Measurements from ENCODE around the gene FOXL2NB. TPM values are rescaled to one million over a fixed set of nuclear protein-coding genes. Genes with fewer than 3 reads are reported as not detected.

The FOXL2NB gene
- total RNA-seq, 1 experiment from 2014 or later, result 2.2 TPM

DNA sequence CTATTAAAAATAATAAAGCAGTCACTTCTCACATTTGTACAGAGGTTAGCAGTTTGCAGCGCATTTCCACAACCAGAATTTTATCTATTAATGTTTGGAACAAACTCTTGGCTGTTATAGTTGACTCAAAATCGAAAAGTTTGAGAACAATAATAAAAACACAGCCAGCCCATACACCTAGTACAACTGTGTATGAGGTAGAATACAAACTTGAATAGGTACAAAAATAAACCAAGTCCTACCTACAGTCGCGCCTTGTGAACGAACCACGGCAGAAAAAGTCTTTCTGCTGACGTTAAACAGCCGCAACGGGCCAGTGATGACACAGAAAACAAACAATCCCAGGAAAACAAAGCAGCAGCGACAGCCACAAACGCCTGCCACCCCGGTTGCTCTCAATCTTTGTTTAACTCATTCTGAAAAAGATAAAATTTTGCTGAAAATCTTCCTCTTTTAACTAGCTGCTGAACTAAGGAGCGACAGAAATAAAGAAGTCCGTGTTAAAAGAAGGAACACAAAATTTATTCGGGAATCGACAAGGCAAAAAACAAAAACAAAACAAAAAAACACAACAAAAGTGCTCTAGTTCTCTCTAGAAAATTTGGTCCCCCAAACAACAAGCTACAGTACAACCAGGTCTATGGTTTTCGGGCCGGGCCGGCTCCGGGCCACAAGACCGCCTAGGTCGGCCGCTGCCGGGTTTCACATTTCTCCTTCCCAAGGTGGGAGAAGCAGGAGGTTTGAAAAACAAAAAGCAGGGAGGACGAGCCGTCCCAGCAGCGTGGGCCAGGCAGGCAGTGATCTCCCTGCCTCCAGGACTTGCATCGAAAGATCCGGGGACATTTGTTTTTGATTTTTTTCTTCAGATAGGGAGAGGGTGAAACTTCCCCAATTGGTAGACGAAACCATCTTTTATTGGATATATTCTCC, 3.0 kb upstream of the FOXL2NB start:
- peaks cover 1% of the 10 kb centered on the region; the same call in 1 of the 2 replicates for H3K27me3 ChIP-seq (replicated peaks; ENCODE audit: control insufficient read depth, insufficient read depth, low read length)
- intact Hi-C loops (cut with micrococcal nuclease; ENCODE audit: unreplicated experiment), result no loop called here
- H3K36me3 ChIP-seq (ENCODE audit: control insufficient read depth, insufficient read depth, low read length), result no peaks in the 10 kb centered on the region
- Mint-ChIP-seq H3K9me3 (ENCODE audit: unreplicated experiment) (no peaks in the 10 kb centered on the region), H3K27me3 (ENCODE audit: insufficient read depth, unreplicated experiment) (peaks cover 17% of the 10 kb centered on the region), H3K36me3 (ENCODE audit: insufficient read depth, unreplicated experiment) (peaks cover 6% of the 10 kb centered on the region), H3K4me1 (ENCODE audit: low read depth, unreplicated experiment) (peaks cover 8% of the 10 kb centered on the region), H3K27ac (ENCODE audit: unreplicated experiment) (no peak overlapping the region), H3K4me3 (ENCODE audit: unreplicated experiment) (no peak overlapping the region)
- ChIA-PET POLR2A (no interaction called here), CTCF (interaction anchor here (0.6 to 2.4 kb wide), 2 partner anchors 8 to 29 kb away, joined by 6 to 16 read pairs; no protein-coding TSS in a partner anchor)
- DNase-seq, result no peak
- TF ChIP-seq, protein P1, sequence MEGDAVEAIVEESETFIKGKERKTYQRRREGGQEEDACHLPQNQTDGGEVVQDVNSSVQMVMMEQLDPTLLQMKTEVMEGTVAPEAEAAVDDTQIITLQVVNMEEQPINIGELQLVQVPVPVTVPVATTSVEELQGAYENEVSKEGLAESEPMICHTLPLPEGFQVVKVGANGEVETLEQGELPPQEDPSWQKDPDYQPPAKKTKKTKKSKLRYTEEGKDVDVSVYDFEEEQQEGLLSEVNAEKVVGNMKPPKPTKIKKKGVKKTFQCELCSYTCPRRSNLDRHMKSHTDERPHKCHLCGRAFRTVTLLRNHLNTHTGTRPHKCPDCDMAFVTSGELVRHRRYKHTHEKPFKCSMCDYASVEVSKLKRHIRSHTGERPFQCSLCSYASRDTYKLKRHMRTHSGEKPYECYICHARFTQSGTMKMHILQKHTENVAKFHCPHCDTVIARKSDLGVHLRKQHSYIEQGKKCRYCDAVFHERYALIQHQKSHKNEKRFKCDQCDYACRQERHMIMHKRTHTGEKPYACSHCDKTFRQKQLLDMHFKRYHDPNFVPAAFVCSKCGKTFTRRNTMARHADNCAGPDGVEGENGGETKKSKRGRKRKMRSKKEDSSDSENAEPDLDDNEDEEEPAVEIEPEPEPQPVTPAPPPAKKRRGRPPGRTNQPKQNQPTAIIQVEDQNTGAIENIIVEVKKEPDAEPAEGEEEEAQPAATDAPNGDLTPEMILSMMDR (IDR thresholded peaks at IDR 0.05; ENCODE audit: insufficient read depth in 1 of 2, low read depth in 1 of 2, low read length in 1 of 2, severe bottlenecking in 1 of 2, unreplicated experiment in 1 of 2), result no peak
- H3K4me3 ChIP-seq (ENCODE audit: low read depth, low read length), result no peak overlapping the region
- no peaks in the 10 kb centered on the region for H3K9me3 ChIP-seq
- peaks cover 5% of the 10 kb centered on the region for H3K4me1 ChIP-seq
- BruUV-seq (replicated peaks), result TSS peak; percentile 26

GRCh38 chr3:138944654-138944928, 2.4 kb upstream of the FOXL2NB start:
- intact Hi-C loops (cut with micrococcal nuclease; ENCODE audit: unreplicated experiment), result no loop called here
- H3K27me3 Mint-ChIP-seq (ENCODE audit: insufficient read depth, unreplicated experiment), result peaks cover 20% of the 10 kb centered on the region
- peak overlapping the region; percentile 83 for H3K4me3 Mint-ChIP-seq (ENCODE audit: unreplicated experiment)
- CTCF ChIA-PET, result interaction anchor here (0.6 to 2.4 kb wide), 2 partner anchors 8 to 29 kb away, joined by 6 to 16 read pairs; no protein-coding TSS in a partner anchor
- no peaks in the 10 kb centered on the region for H3K36me3 ChIP-seq (ENCODE audit: control insufficient read depth, insufficient read depth, low read length)
- no peak for DNase-seq
- H3K27me3 ChIP-seq (replicated peaks; ENCODE audit: control insufficient read depth, insufficient read depth, low read length), result peaks cover 1% of the 10 kb centered on the region; the same call in 1 of the 2 replicates
- no peak overlapping the region for H3K27ac Mint-ChIP-seq (ENCODE audit: unreplicated experiment)
- no peaks in the 10 kb centered on the region for H3K9me3 Mint-ChIP-seq (ENCODE audit: unreplicated experiment)
- peaks cover 8% of the 10 kb centered on the region for H3K4me1 Mint-ChIP-seq (ENCODE audit: low read depth, unreplicated experiment)
- POLR2A ChIA-PET, result no interaction called here
- TF ChIP-seq, protein P1 (IDR thresholded peaks at IDR 0.05; ENCODE audit: insufficient read depth in 1 of 2, low read depth in 1 of 2, low read length in 1 of 2, severe bottlenecking in 1 of 2, unreplicated experiment in 1 of 2), result no peak
- 0 out of 2 replicates have a peak overlapping the region, but pooled peaks have one; percentile 6 for H3K4me3 ChIP-seq (ENCODE audit: low read depth, low read length)
- H3K4me1 ChIP-seq, result peaks cover 5% of the 10 kb centered on the region
- no TSS peak for BruUV-seq (replicated peaks)
- H3K9me3 ChIP-seq, result no peaks in the 10 kb centered on the region
- H3K36me3 Mint-ChIP-seq (ENCODE audit: insufficient read depth, unreplicated experiment), result peaks cover 6% of the 10 kb centered on the region

- ChIA-PET CTCF (interaction anchor here (1.3 to 2.4 kb wide), 2 partner anchors 9 to 34 kb away, joined by 6 to 16 read pairs; no protein-coding TSS in a partner anchor), POLR2A (no interaction called here)
- Mint-ChIP-seq H3K27ac (ENCODE audit: unreplicated experiment) (no peak overlapping the region), H3K4me3 (ENCODE audit: unreplicated experiment) (peak overlapping the region; percentile 83), H3K27me3 (ENCODE audit: insufficient read depth, unreplicated experiment) (peaks cover 20% of the 10 kb centered on the region), H3K9me3 (ENCODE audit: unreplicated experiment) (no peaks in the 10 kb centered on the region), H3K4me1 (ENCODE audit: low read depth, unreplicated experiment) (peaks cover 8% of the 10 kb centered on the region), H3K36me3 (ENCODE audit: insufficient read depth, unreplicated experiment) (peaks cover 6% of the 10 kb centered on the region)
- H3K4me1 ChIP-seq, result peaks cover 5% of the 10 kb centered on the region
- intact Hi-C loops (cut with micrococcal nuclease; ENCODE audit: unreplicated experiment), result loop anchor here (5.0 kb wide), 1 partner anchor 397 kb away; the partner anchor contains the start of gene MRPS22
- peaks cover 1% of the 10 kb centered on the region; the same call in 1 of the 2 replicates for H3K27me3 ChIP-seq (replicated peaks; ENCODE audit: control insufficient read depth, insufficient read depth, low read length)
- H3K4me3 ChIP-seq (ENCODE audit: low read depth, low read length), result peak overlapping the region; percentile 53
- H3K36me3 ChIP-seq (ENCODE audit: control insufficient read depth, insufficient read depth, low read length), result no peaks in the 10 kb centered on the region
- no TSS peak for BruUV-seq (replicated peaks)
- DNase-seq, result peak in 1 of 2 experiments; percentile 23
- TF ChIP-seq, protein P1 (IDR thresholded peaks at IDR 0.05; ENCODE audit: insufficient read depth in 1 of 2, low read depth in 1 of 2, low read length in 1 of 2, severe bottlenecking in 1 of 2, unreplicated experiment in 1 of 2), result no peak
- no peaks in the 10 kb centered on the region for H3K9me3 ChIP-seq
Measured at GRCh38 chr3:138944929-138945708, 1.9 kb upstream of the FOXL2NB start.
